Peyer's patch (tissue), 4 donors: ENCODE results near the gene HABP2.

Experiments
- POLR2A ChIP-seq, 2 donors: fragments of 450-650 bp; IDR thresholded peaks; one replicate each; pipeline ENCODE4 v1.5.1; 2017; ENCODE audit warnings: antibody characterized with exemption in 2 of 2, mild to moderate bottlenecking in 2 of 2, moderate library complexity in 2 of 2
- TF ChIP-seq, protein P1 (sequence below), 6 experiments: fragments of 450-650 bp in 4 of 6; fragments of 200-600 bp in 2 of 6; sonication (generic) in 1 of 6; IDR thresholded peaks; one replicate each; pipeline ENCODE4 v1.5.1; 2017 to 2019; ENCODE audit warnings: antibody characterized with exemption in 6 of 6, mild to moderate bottlenecking in 3 of 6, moderate library complexity in 1 of 6

- TF ChIP-seq POLR2A (IDR thresholded peaks at IDR 0.05) = no peak
- TF ChIP-seq, protein P1, sequence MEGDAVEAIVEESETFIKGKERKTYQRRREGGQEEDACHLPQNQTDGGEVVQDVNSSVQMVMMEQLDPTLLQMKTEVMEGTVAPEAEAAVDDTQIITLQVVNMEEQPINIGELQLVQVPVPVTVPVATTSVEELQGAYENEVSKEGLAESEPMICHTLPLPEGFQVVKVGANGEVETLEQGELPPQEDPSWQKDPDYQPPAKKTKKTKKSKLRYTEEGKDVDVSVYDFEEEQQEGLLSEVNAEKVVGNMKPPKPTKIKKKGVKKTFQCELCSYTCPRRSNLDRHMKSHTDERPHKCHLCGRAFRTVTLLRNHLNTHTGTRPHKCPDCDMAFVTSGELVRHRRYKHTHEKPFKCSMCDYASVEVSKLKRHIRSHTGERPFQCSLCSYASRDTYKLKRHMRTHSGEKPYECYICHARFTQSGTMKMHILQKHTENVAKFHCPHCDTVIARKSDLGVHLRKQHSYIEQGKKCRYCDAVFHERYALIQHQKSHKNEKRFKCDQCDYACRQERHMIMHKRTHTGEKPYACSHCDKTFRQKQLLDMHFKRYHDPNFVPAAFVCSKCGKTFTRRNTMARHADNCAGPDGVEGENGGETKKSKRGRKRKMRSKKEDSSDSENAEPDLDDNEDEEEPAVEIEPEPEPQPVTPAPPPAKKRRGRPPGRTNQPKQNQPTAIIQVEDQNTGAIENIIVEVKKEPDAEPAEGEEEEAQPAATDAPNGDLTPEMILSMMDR (IDR thresholded peaks at IDR 0.05) = no peak
Measured at GRCh38 chr10:113520261-113520660, 32.6 kb upstream of the HABP2 start.
